Measurements from ENCODE around the gene ARHGAP15.

ARHGAP15 gene

DNA sequence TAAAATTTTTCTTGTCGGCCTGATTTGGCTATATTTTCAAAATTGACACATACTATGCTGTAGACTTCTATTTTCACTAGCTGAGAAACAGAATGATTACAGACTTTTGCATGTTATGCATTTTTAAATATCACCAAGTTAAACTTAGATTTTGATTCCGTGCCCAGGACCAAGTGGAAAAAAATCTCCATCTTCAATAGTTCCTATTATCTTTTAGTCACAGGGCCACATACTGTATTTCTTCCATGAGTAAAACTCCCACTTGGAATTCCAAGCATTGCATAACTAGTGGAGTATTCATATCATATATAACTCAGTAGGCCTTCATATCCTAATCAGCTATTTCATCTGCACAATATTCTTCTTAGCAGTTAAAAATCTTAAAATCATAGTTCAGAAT is 470.9 kb downstream of the ARHGAP15 start:
- Mint-ChIP-seq H3K36me3 (ENCODE audit: low read depth) (no peaks in the 10 kb centered on the region), H3K4me1 (peaks cover 21% of the 10 kb centered on the region), H3K9me3 (no peaks in the 10 kb centered on the region), H3K27me3 (ENCODE audit: low read depth, poor library complexity) (peaks cover 4% of the 10 kb centered on the region), H3K27ac (no peak overlapping the region), H3K4me3 (no peak overlapping the region)
- no peak for DNase-seq
- TF ChIP-seq, protein P1, sequence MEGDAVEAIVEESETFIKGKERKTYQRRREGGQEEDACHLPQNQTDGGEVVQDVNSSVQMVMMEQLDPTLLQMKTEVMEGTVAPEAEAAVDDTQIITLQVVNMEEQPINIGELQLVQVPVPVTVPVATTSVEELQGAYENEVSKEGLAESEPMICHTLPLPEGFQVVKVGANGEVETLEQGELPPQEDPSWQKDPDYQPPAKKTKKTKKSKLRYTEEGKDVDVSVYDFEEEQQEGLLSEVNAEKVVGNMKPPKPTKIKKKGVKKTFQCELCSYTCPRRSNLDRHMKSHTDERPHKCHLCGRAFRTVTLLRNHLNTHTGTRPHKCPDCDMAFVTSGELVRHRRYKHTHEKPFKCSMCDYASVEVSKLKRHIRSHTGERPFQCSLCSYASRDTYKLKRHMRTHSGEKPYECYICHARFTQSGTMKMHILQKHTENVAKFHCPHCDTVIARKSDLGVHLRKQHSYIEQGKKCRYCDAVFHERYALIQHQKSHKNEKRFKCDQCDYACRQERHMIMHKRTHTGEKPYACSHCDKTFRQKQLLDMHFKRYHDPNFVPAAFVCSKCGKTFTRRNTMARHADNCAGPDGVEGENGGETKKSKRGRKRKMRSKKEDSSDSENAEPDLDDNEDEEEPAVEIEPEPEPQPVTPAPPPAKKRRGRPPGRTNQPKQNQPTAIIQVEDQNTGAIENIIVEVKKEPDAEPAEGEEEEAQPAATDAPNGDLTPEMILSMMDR (IDR thresholded peaks at IDR 0.05) = no peak

DNA sequence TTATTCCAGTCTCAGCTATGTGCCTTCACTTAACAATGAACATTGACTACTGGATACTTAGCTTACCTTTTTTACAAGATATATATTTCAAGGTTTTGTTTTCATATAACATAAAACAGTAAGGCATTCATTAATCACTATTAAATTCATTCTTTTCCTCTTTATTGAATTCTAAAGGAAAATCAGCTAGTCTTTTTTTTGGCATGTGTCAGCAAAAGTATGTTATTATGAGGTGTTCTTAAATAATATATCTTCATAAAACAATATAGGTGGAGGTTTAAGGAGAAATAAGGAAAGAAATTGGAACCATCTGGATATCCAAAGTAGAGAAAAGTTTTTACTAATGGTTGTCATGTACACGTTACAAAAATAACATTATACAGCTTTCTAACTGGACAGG is 472.6 kb downstream of the ARHGAP15 start:
- H3K27ac Mint-ChIP-seq = no peak overlapping the region
- H3K27me3 Mint-ChIP-seq (ENCODE audit: low read depth, poor library complexity) = peaks cover 4% of the 10 kb centered on the region
- TF ChIP-seq, protein P1 (IDR thresholded peaks at IDR 0.05) = no peak
- no peaks in the 10 kb centered on the region for H3K36me3 Mint-ChIP-seq (ENCODE audit: low read depth)
- H3K9me3 Mint-ChIP-seq = no peaks in the 10 kb centered on the region
- DNase-seq = no peak
- peaks cover 21% of the 10 kb centered on the region for H3K4me1 Mint-ChIP-seq
- no peak overlapping the region for H3K4me3 Mint-ChIP-seq

DNA sequence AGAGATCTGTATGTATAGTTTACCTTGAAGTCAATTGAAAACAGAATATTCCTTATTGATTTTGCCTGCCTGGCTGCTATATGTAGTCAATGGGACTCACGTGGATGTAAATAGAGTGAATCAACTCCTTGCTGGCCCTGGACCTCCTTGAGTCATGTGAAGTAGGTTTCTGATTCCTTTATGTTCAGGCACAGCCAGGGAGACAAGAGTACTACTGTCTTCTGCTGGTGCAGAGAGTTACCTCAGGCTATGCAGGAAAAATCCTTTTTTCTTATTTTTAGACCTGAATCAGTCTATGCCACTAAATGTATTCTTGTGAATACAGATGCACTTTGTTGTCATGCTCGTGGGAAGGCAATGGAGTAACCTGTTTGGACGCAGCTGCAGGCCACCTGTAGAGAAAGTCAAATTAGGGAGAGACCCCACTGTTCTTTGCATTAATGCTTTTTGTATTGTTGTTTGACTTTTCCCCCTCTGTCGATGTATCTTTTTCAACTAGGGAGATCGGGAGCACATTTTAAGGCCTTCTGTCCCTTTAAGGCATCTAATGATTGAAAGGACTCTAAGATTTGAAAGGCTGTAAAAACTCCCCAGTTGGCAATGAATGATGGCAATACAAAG is 473.9 kb downstream of the ARHGAP15 start:
- peaks cover 3% of the 10 kb centered on the region for H3K27me3 Mint-ChIP-seq (ENCODE audit: low read depth, poor library complexity)
- no peaks in the 10 kb centered on the region for H3K36me3 Mint-ChIP-seq (ENCODE audit: low read depth)
- TF ChIP-seq, protein P1 (IDR thresholded peaks at IDR 0.05) = no peak
- H3K4me1 Mint-ChIP-seq = peaks cover 32% of the 10 kb centered on the region
- no peak overlapping the region for H3K4me3 Mint-ChIP-seq
- no peaks in the 10 kb centered on the region for H3K9me3 Mint-ChIP-seq
- no peak for DNase-seq
- H3K27ac Mint-ChIP-seq = peak overlapping the region; percentile 15

DNA sequence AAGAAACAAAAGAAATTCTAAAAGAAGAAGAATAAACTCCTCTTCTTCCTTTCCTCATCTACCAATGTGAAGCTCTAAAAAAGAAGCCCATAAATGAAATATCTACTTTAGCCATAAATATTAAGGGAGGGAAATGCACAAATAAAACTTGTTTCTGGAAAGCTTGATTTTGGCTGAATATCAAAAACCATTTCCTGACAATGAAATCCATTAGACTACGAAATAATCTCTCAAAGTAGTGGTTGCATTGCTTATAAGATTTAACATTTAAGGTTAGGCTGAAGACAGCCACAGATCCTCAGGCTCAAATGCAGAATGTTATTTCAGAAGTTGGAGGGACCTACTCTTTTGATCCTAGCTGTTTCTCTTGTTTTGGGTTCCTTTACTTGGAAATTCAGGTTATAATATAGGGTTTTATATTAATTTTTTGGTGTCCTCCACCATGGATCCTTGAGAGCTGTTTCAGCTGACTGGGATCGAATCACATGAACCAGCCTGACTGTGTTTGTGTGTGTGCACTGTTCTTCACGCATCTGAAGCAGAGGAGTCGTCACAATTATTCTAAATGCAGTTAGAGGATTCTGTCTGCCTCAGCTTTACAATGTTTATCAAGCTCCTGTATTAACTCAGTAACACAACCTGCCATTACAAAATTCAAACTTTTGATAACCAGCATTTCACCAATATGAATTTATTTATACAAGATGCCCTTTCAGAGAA is 474.8 kb downstream of the ARHGAP15 start:
- peaks cover 40% of the 10 kb centered on the region for H3K4me1 Mint-ChIP-seq
- TF ChIP-seq, protein P1 (IDR thresholded peaks at IDR 0.05) = no peak
- no peak overlapping the region for H3K27ac Mint-ChIP-seq
- H3K36me3 Mint-ChIP-seq (ENCODE audit: low read depth) = no peaks in the 10 kb centered on the region
- H3K27me3 Mint-ChIP-seq (ENCODE audit: low read depth, poor library complexity) = peaks cover 3% of the 10 kb centered on the region
- no peaks in the 10 kb centered on the region for H3K9me3 Mint-ChIP-seq
- DNase-seq = no peak
- H3K4me3 Mint-ChIP-seq = no peak overlapping the region

DNA sequence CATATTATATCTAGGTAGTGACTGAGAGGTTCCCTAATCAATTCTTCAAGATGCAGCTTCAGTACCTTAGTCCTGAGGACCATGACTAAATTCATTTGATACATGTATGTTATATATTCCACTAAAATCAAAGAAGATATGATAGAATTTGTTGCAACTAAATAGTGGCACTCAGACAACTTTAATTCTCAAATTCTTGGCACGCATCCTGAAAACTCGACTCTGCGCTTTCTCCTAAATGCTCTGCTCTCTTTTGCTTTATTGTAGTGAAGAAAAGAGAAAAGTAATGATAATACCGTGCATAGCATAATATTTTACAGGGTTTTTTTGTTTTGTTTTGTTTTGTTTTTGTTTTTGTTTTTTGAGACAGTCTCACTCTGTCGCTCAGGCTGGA is 475.3 kb downstream of the ARHGAP15 start:
- no peak overlapping the region for H3K4me3 Mint-ChIP-seq
- TF ChIP-seq, protein P1 (IDR thresholded peaks at IDR 0.05) = no peak
- DNase-seq = no peak
- H3K27ac Mint-ChIP-seq = no peak overlapping the region
- no peaks in the 10 kb centered on the region for H3K9me3 Mint-ChIP-seq
- H3K27me3 Mint-ChIP-seq (ENCODE audit: low read depth, poor library complexity) = peaks cover 3% of the 10 kb centered on the region
- no peaks in the 10 kb centered on the region for H3K36me3 Mint-ChIP-seq (ENCODE audit: low read depth)
- H3K4me1 Mint-ChIP-seq = peaks cover 42% of the 10 kb centered on the region
